Transverse colon (tissue), 4 donors: ENCODE data around the gene PFKFB2. TPM values are rescaled to one million over a fixed set of nuclear protein-coding genes. Genes with fewer than 3 reads are reported as not detected.

ENCODE experiments used
- DNase-seq: peaks from one replicate; pipeline ENCODE4 v3.0.0-alpha.2; 2019
- H3K27ac ChIP-seq, 4 donors: fragments of 200-600 bp; sonication (generic); 2 replicates each; pipeline ENCODE4 v1.5.1; 2016 to 2018; ENCODE audit warnings: inconsistent platforms in 4 of 4
- H3K27me3 ChIP-seq: fragments of 200-600 bp; sonication (generic); 2 replicates; pipeline ENCODE4 v1.5.1; 2017; ENCODE audit warnings: inconsistent platforms
- H3K36me3 ChIP-seq, 4 donors: fragments of 200-600 bp; sonication (generic); 2 replicates each; pipeline ENCODE4 v1.5.1; 2017 to 2019; ENCODE audit warnings: inconsistent platforms in 4 of 4
- H3K4me1 ChIP-seq, 4 donors: fragments of 200-600 bp; sonication (generic); 2 replicates each; pipeline ENCODE4 v1.5.1; 2017 to 2020; ENCODE audit warnings: inconsistent platforms in 4 of 4
- H3K4me3 ChIP-seq, 4 donors: fragments of 200-600 bp; sonication (generic); 1 replicate in 1 of 4; 2 replicates in 3 of 4; pipeline versions ENCODE4 v1.5.1 to v1.6.1; 2017 to 2019; ENCODE audit warnings: inconsistent platforms in 4 of 4
- H3K9me3 ChIP-seq, 2 donors: fragments of 200-600 bp; sonication (generic); 2 replicates each; pipeline ENCODE4 v1.5.1; 2017 to 2019; ENCODE audit warnings: inconsistent platforms in 2 of 2
- CTCF ChIP-seq, 5 experiments: fragments of 200-600 bp in 3 of 5; fragments of 450-650 bp in 2 of 5; sonication (generic) in 3 of 5; IDR thresholded peaks; 1 replicate in 2 of 5; 2 replicates in 3 of 5; pipeline ENCODE4 v1.5.1; 2016 to 2017; ENCODE audit warnings: antibody characterized with exemption in 5 of 5, inconsistent platforms in 3 of 5, mild to moderate bottlenecking in 2 of 5, moderate library complexity in 1 of 5
- EP300 ChIP-seq: sonication (generic); formaldehyde crosslinking; IDR thresholded peaks from one replicate; pipeline ENCODE4 v1.6.1; 2017; ENCODE audit warnings: antibody characterized with exemption, low read depth
- POLR2A ChIP-seq: fragments of 450-650 bp; IDR thresholded peaks from one replicate; pipeline ENCODE4 v1.6.1; 2016; ENCODE audit warnings: antibody characterized with exemption, mild to moderate bottlenecking, moderate library complexity
- POLR2AphosphoS5 ChIP-seq, 3 donors: sonication (generic); formaldehyde crosslinking; IDR thresholded peaks; one replicate each; pipeline ENCODE4 v1.6.1; 2016; ENCODE audit warnings: antibody characterized with exemption in 3 of 3
- WGBS, 2 donors: methylation state at CpG; one replicate each; pipeline ENCODE4 v1.1.5; 2018; ENCODE audit warnings: low coverage in 1 of 2; 5-methylcytosine and 5-hydroxymethylcytosine counted together
- in situ Hi-C, 4 donors: fragments of 200-750 bp; cut with MboI; loops; one replicate each; pipeline versions ENCODE4 v1.15.0 to v1.15.1; 2017; ENCODE audit warnings: low sequenced_read_pairs in 3 of 4, low pct_ligation_motif_present in 1 of 4, low pct_unique_long_range_greater_than_20kb in 1 of 4
- intact Hi-C: fragments of 100-400 bp; cut with DNase I; formaldehyde crosslinking; loops from one replicate; pipeline ENCODE4 v1.15.1; 2023; ENCODE audit warnings: low total_unique reads
- total RNA-seq, 4 donors: library from RNA; depleted of rRNA; stranded (reverse); fragments of >200 nt; gene quantifications; one replicate each; pipeline ENCODE4 v1.1.0, GENCODE V29; 2016

The PFKFB2 gene
- total RNA-seq, 4 donors from 2014 or later: 84.2 to 155 (median 91.1) TPM

- no peak overlapping the region for H3K4me3 ChIP-seq
- no peak for TF ChIP-seq POLR2AphosphoS5 (IDR thresholded peaks at IDR 0.05)
- no peak for TF ChIP-seq EP300
- TF ChIP-seq POLR2A: no peak
- no peak for TF ChIP-seq CTCF (IDR thresholded peaks at IDR 0.05)
- no peak for DNase-seq
- in situ Hi-C loops (no loop called here), intact Hi-C loops (no loop called here)
- peaks cover 0 to 10% (median 4%) of the 10 kb centered on the region in 4 donors for H3K36me3 ChIP-seq
- peaks cover 21 to 65% (median 30%) of the 10 kb centered on the region in 4 donors for H3K4me1 ChIP-seq
- no peaks in the 10 kb centered on the region for H3K27me3 ChIP-seq
- 78 to 82% methylated on average over 5 to 6 of the region's 6 CpGs for WGBS, 2 donors
- no peak overlapping the region for H3K27ac ChIP-seq
- H3K9me3 ChIP-seq: no peaks in the 10 kb centered on the region
These were observed 5.0 kb upstream of the PFKFB2 start for GRCh38 chr1:207048041-207048440.

GRCh38 chr1:207049054-207049453 lies 4.0 kb upstream of the PFKFB2 start:
- peaks cover 0 to 9% (median 4%) of the 10 kb centered on the region in 4 donors for H3K36me3 ChIP-seq
- intact Hi-C loops (no loop called here), in situ Hi-C loops (no loop called here)
- TF ChIP-seq CTCF (IDR thresholded peaks at IDR 0.05) (no peak), POLR2AphosphoS5 (IDR thresholded peaks at IDR 0.05) (no peak), POLR2A (no peak), EP300 (no peak)
- DNase-seq: no peak
- peak overlapping the region in 1 of 4 donors; percentile 92 for H3K27ac ChIP-seq
- H3K9me3 ChIP-seq: no peaks in the 10 kb centered on the region
- WGBS, 2 donors: 83 to 88% methylated on average over 4 of the region's 4 CpGs
- H3K4me1 ChIP-seq: peaks cover 21 to 73% (median 30%) of the 10 kb centered on the region in 4 donors
- H3K27me3 ChIP-seq: no peaks in the 10 kb centered on the region
- no peak overlapping the region for H3K4me3 ChIP-seq

GRCh38 chr1:207049514-207049913 lies 3.6 kb upstream of the PFKFB2 start:
- H3K27ac ChIP-seq: peak overlapping the region in 3 of 4 donors; percentile 92 to 96 (median 92)
- H3K4me1 ChIP-seq: peaks cover 21 to 77% (median 33%) of the 10 kb centered on the region in 4 donors
- H3K27me3 ChIP-seq: no peaks in the 10 kb centered on the region
- DNase-seq: no peak
- WGBS, 2 donors: 0 to 43% methylated on average over 2 to 8 of the region's 8 CpGs
- in situ Hi-C loops: no loop called here
- H3K9me3 ChIP-seq: no peaks in the 10 kb centered on the region
- no peak for TF ChIP-seq POLR2AphosphoS5 (IDR thresholded peaks at IDR 0.05)
- H3K4me3 ChIP-seq: peak overlapping the region in 3 of 4 donors; percentile 84 to 96 (median 85)
- peaks cover 0 to 9% (median 4%) of the 10 kb centered on the region in 4 donors for H3K36me3 ChIP-seq
- intact Hi-C loops: no loop called here

- peaks cover 21 to 79% (median 35%) of the 10 kb centered on the region in 4 donors for H3K4me1 ChIP-seq
- no peaks in the 10 kb centered on the region for H3K9me3 ChIP-seq
- TF ChIP-seq CTCF (IDR thresholded peaks at IDR 0.05) (peak; percentile 80 to 94 (median 83)), EP300 (no peak)
- intact Hi-C loops (no loop called here), in situ Hi-C loops (no loop called here)
- H3K27ac ChIP-seq: peak overlapping the region; percentile 92 to 96 (median 92)
- DNase-seq: peak; percentile 72
- H3K36me3 ChIP-seq: peaks cover 0 to 9% (median 4%) of the 10 kb centered on the region in 4 donors
- 0% methylated on average over 4 to 6 of the region's 6 CpGs for WGBS, 2 donors
- H3K27me3 ChIP-seq: no peaks in the 10 kb centered on the region
- H3K4me3 ChIP-seq: peak overlapping the region; percentile 66 to 96 (median 84)
These were observed 3.1 kb upstream of the PFKFB2 start for GRCh38 chr1:207049974-207050391.
